IMR-90 (cell line): Measurements from ENCODE around the gene CCR5AS.

Experiments
- ATAC-seq: fragments of 200-7000 bp; cut with Tn5 transposase; 2 replicates; pipeline ENCODE4 v1.9.1; 2020; ENCODE audit warnings: low read depth, mild to moderate bottlenecking, moderate library complexity
- BruUV-seq: library from RNA; stranded (reverse); fragments of 400-500 nt; replicated peaks from 2 replicates; lab custom pipeline; 2021; lab: Mats Ljungman, UMichigan
- CTCF ChIA-PET: fragments of 300-600 bp; formaldehyde crosslinking; extraction: SDS; loops from one replicate; lab custom pipeline; 2021; ENCODE audit warnings: antibody characterized with exemption; lab: Yijun Ruan, JAX
- POLR2A ChIA-PET: fragments of 300-600 bp; sonication (Branson Sonifier 250); formaldehyde crosslinking; loops from one replicate; lab custom pipeline; 2022; ENCODE audit warnings: antibody characterized with exemption; ENCODE audit not compliant: unreplicated experiment; lab: Charles Lee
- DNase-seq: peaks from one replicate; pipeline ENCODE4 v3.0.0; 2013
- H2AFZ ChIP-seq: replicated peaks from 2 replicates; pipeline ENCODE3; 2013; ENCODE audit warnings: low read length, mild to moderate bottlenecking; ENCODE audit not compliant: poor library complexity
- H2AK5ac ChIP-seq: 2 replicates; pipeline ENCODE4 v1.6.1; 2013; ENCODE audit warnings: low read depth, low read length, inconsistent platforms
- H2AK9ac ChIP-seq: replicated peaks from 2 replicates; pipeline ENCODE3; 2013; ENCODE audit warnings: mild to moderate bottlenecking, low read depth, low read length, moderate library complexity; ENCODE audit not compliant: poor library complexity
- H2BK120ac ChIP-seq: 2 replicates; pipeline ENCODE4 v1.6.1; 2013; ENCODE audit warnings: low read depth, low read length, inconsistent platforms
- H2BK15ac ChIP-seq: 3 replicates; pipeline ENCODE4 v1.6.1; 2013; ENCODE audit warnings: low read depth, low read length, inconsistent platforms
- H2BK20ac ChIP-seq: 2 replicates; pipeline ENCODE4 v1.6.1; 2013; ENCODE audit warnings: low read depth, mild to moderate bottlenecking, inconsistent platforms, low read length, moderate library complexity
- H2BK5ac ChIP-seq: 2 replicates; pipeline ENCODE4 v1.6.1; 2013; ENCODE audit warnings: mild to moderate bottlenecking, low read depth, low read length, inconsistent platforms; ENCODE audit not compliant: poor library complexity, severe bottlenecking
- H3K14ac ChIP-seq: replicated peaks from 2 replicates; pipeline ENCODE4 v1.6.1; 2013; ENCODE audit warnings: low read depth, low read length, inconsistent platforms
- H3K18ac ChIP-seq: 2 replicates; pipeline ENCODE4 v1.6.1; 2013; ENCODE audit warnings: low read depth, low read length, control low read depth
- H3K23ac ChIP-seq: 2 replicates; pipeline ENCODE4 v1.6.1; 2013; ENCODE audit warnings: low read depth, low read length, inconsistent platforms
- H3K27ac ChIP-seq: 2 replicates; pipeline ENCODE4 v1.5.1; 2013; ENCODE audit warnings: mild to moderate bottlenecking, control low read depth, low read length; ENCODE audit not compliant: insufficient read depth
- H3K27me3 ChIP-seq: 2 replicates; pipeline ENCODE4 v1.6.1; 2013; ENCODE audit warnings: low read length; ENCODE audit not compliant: control insufficient read depth, insufficient read depth
- H3K36me3 ChIP-seq: 2 replicates; pipeline ENCODE4 v1.6.1; 2013; ENCODE audit warnings: low read length, mixed read lengths; ENCODE audit not compliant: control insufficient read depth, insufficient read depth
- H3K4ac ChIP-seq: 2 replicates; pipeline ENCODE4 v1.6.1; 2013; ENCODE audit warnings: low read depth, low read length, inconsistent platforms
- H3K4me1 ChIP-seq: 2 replicates; pipeline ENCODE4 v1.6.1; 2013; ENCODE audit warnings: low read length, mixed read lengths; ENCODE audit not compliant: control insufficient read depth, insufficient read depth
- H3K4me2 ChIP-seq: 2 replicates; pipeline ENCODE4 v1.6.1; 2013; ENCODE audit warnings: low read depth, mild to moderate bottlenecking, control low read depth, low read length, moderate library complexity
- H3K4me3 ChIP-seq: 2 replicates; pipeline ENCODE4 v1.5.1; 2013; ENCODE audit warnings: low read depth, mild to moderate bottlenecking, control low read depth, low read length, moderate library complexity; ENCODE audit not compliant: insufficient read depth
- H3K56ac ChIP-seq: 2 replicates; pipeline ENCODE4 v1.6.1; 2013; ENCODE audit warnings: low read length, inconsistent platforms; ENCODE audit not compliant: insufficient read depth; ENCODE audit errors: extremely low read depth
- H3K79me1 ChIP-seq, 2 experiments: 2 replicates each; pipeline ENCODE4 v1.6.1; 2013; ENCODE audit warnings: low read length in 2 of 2, inconsistent platforms in 1 of 2, low read depth in 1 of 2
- H3K9ac ChIP-seq: 2 replicates; pipeline ENCODE4 v1.6.1; 2013; ENCODE audit warnings: low read depth, low read length, control low read depth
- H3K9me1 ChIP-seq: 2 replicates; pipeline ENCODE4 v1.6.1; 2013; ENCODE audit warnings: low read length, inconsistent platforms; ENCODE audit not compliant: insufficient read depth
- H3K9me3 ChIP-seq: 2 replicates; pipeline ENCODE4 v1.6.1; 2013; ENCODE audit warnings: low read length; ENCODE audit not compliant: control insufficient read depth, insufficient read depth
- H4K20me1 ChIP-seq: 2 replicates; pipeline ENCODE4 v1.6.1; 2013; ENCODE audit warnings: low read length, inconsistent platforms; ENCODE audit not compliant: insufficient read depth
- H4K5ac ChIP-seq: 2 replicates; pipeline ENCODE4 v1.6.1; 2013; ENCODE audit warnings: mild to moderate bottlenecking, low read depth, low read length, control low read depth
- H4K8ac ChIP-seq, 2 experiments: 2 replicates each; pipeline ENCODE4 v1.6.1; 2013; ENCODE audit warnings: low read depth in 2 of 2, low read length in 2 of 2, control low read depth in 1 of 2, inconsistent platforms in 1 of 2
- H4K91ac ChIP-seq: 2 replicates; pipeline ENCODE4 v1.6.1; 2013; ENCODE audit warnings: low read depth, low read length, inconsistent platforms; ENCODE audit not compliant: insufficient read depth
- BHLHE40 ChIP-seq: fragments of 150-350 bp; IDR thresholded peaks from 2 replicates; pipeline ENCODE4 v1.6.1; 2016; ENCODE audit warnings: mild to moderate bottlenecking, low read depth, low read length
- FOS ChIP-seq: fragments of 150-350 bp; IDR thresholded peaks from 2 replicates; pipeline ENCODE4 v1.6.1; 2016; ENCODE audit warnings: low read depth, low read length
- MAFK ChIP-seq: IDR thresholded peaks from 2 replicates; pipeline ENCODE4 v1.6.1; 2012; ENCODE audit warnings: low read depth, low read length, improper control_type of control experiment
- POLR2A ChIP-seq: IDR thresholded peaks from 2 replicates; pipeline ENCODE4 v1.6.1; 2012; ENCODE audit warnings: mild to moderate bottlenecking, low read depth, low read length
- RCOR1 ChIP-seq: IDR thresholded peaks from 2 replicates; pipeline ENCODE4 v1.6.1; 2012; ENCODE audit warnings: mild to moderate bottlenecking, low read length, improper control_type of control experiment; ENCODE audit not compliant: insufficient replicate concordance
- RFX5 ChIP-seq: IDR thresholded peaks from 2 replicates; pipeline ENCODE4 v1.8.0; 2012; ENCODE audit warnings: low read depth, mild to moderate bottlenecking, low read length, moderate library complexity
- SMC3 ChIP-seq: fragments of 150-350 bp; IDR thresholded peaks from 2 replicates; pipeline ENCODE4 v1.6.1; 2016; ENCODE audit warnings: low read depth, mild to moderate bottlenecking, antibody characterized with exemption, low read length, moderate library complexity
- WGBS, 2 experiments: methylation state at CpG; one replicate each; pipeline versions ENCODE4 v1.1.5 to v1.1.7; 2013; ENCODE audit warnings: missing lambda C conversion rate in 2 of 2; ENCODE audit not compliant: insufficient read length in 1 of 2; ENCODE audit errors: extremely low coverage in 2 of 2; 5-methylcytosine and 5-hydroxymethylcytosine counted together
- dilution Hi-C: fragments of 300-500 bp; cut with HindIII; formaldehyde crosslinking; loops from one replicate; pipeline ENCODE4 v1.14.3; 2018; ENCODE audit warnings: low sequenced_read_pairs; ENCODE audit not compliant: unreplicated experiment
- in situ Hi-C: fragments of 300-500 bp; cut with MboI; formaldehyde crosslinking; loops from 3 replicates; pipeline ENCODE4 v1.14.3; 2019; ENCODE audit warnings: low sequenced_read_pairs, inconsistent platforms, mixed read lengths
- intact Hi-C: fragments of 100-400 bp; cut with micrococcal nuclease; formaldehyde crosslinking; loops from 2 replicates; pipeline ENCODE4 v1.10.0; 2022
- TF ChIP-seq, protein P1 (sequence below): fragments of 150-350 bp; IDR thresholded peaks from 2 replicates; pipeline ENCODE4 v1.6.1; 2016; ENCODE audit warnings: low read depth, mild to moderate bottlenecking, low read length, moderate library complexity, borderline replicate concordance
- TF ChIP-seq, protein P2 (sequence below): conservative IDR thresholded peaks from 2 replicates; pipeline ENCODE4 v1.5.1; 2012; ENCODE audit warnings: mild to moderate bottlenecking, low read depth, low read length, improper control_type of control experiment

CCR5AS gene

DNA sequence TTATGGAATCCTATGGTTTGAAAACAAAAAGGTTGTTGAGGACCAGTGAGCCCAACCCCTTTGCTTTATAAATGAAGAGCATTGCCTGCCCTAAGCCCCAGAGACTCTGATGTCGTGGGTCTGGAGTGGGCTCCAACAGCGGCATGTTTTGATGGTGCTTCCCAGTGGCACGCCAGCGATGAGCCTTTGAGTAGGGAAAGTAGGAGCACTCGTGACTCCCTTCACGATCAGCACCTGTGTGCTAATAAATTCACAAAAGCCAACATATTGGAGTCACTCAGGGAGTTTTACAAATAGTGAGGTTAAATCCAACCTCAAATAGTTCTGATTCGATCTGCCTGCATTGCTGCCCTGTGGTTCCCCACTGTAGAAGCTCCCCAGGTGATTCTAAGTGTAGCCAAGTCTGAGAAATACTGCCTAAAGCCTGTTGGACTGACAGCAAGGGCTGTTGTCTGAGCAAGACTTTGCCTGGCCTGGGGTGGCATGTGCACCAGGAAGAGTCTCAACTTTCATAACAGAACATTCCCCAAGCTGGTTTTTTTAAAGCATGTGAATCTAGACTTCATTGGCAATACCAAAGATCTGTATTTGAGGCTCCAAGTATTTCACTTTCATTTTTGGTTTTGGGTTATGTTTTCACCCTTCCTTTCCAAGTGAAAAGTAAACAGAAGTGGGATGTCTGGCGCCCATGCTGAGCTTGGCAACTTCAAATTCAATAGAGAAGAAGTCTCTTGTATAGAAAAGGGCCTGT lies 26.2 kb downstream of the CCR5AS start:
- no peak overlapping the region for H2BK15ac ChIP-seq
- TF ChIP-seq POLR2A (no peak), RFX5 (no peak), RCOR1 (no peak), MAFK (no peak), BHLHE40 (no peak), FOS (no peak), SMC3 (no peak)
- TF ChIP-seq, protein P1, sequence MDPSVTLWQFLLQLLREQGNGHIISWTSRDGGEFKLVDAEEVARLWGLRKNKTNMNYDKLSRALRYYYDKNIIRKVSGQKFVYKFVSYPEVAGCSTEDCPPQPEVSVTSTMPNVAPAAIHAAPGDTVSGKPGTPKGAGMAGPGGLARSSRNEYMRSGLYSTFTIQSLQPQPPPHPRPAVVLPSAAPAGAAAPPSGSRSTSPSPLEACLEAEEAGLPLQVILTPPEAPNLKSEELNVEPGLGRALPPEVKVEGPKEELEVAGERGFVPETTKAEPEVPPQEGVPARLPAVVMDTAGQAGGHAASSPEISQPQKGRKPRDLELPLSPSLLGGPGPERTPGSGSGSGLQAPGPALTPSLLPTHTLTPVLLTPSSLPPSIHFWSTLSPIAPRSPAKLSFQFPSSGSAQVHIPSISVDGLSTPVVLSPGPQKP = no peak
- TF ChIP-seq, protein P2, sequence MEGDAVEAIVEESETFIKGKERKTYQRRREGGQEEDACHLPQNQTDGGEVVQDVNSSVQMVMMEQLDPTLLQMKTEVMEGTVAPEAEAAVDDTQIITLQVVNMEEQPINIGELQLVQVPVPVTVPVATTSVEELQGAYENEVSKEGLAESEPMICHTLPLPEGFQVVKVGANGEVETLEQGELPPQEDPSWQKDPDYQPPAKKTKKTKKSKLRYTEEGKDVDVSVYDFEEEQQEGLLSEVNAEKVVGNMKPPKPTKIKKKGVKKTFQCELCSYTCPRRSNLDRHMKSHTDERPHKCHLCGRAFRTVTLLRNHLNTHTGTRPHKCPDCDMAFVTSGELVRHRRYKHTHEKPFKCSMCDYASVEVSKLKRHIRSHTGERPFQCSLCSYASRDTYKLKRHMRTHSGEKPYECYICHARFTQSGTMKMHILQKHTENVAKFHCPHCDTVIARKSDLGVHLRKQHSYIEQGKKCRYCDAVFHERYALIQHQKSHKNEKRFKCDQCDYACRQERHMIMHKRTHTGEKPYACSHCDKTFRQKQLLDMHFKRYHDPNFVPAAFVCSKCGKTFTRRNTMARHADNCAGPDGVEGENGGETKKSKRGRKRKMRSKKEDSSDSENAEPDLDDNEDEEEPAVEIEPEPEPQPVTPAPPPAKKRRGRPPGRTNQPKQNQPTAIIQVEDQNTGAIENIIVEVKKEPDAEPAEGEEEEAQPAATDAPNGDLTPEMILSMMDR = no peak
- no peaks in the 10 kb centered on the region for H4K20me1 ChIP-seq
- H2AK9ac ChIP-seq = no peak overlapping the region
- no peaks in the 10 kb centered on the region for H3K9me3 ChIP-seq
- CTCF ChIA-PET = no interaction called here
- H2AK5ac ChIP-seq = no peak overlapping the region
- H3K27me3 ChIP-seq = peaks cover 43% of the 10 kb centered on the region
- H2BK5ac ChIP-seq = no peak overlapping the region
- no peak overlapping the region for H3K4ac ChIP-seq
- no peak overlapping the region for H3K27ac ChIP-seq
- WGBS, 2 experiments = no CpG with 5 or more reads among the region's 8 CpGs
- no peak overlapping the region for H3K14ac ChIP-seq
- H3K18ac ChIP-seq = no peak overlapping the region
- no peak for DNase-seq
- no peak overlapping the region for H3K56ac ChIP-seq
- H3K79me1 ChIP-seq = no peaks in the 10 kb centered on the region
- peak overlapping the region; percentile 72 for H3K4me2 ChIP-seq
- POLR2A ChIA-PET = no interaction called here
- no peak overlapping the region for H2BK120ac ChIP-seq
- no peak overlapping the region for H3K23ac ChIP-seq
- no peak overlapping the region for H2BK20ac ChIP-seq
- intact Hi-C loops = no loop called here
- no peak overlapping the region for H4K5ac ChIP-seq
- no peaks in the 10 kb centered on the region for H3K9me1 ChIP-seq
- dilution Hi-C loops = no loop called here
- H3K9ac ChIP-seq = no peak overlapping the region
- no peak overlapping the region for H3K4me3 ChIP-seq
- in situ Hi-C loops = no loop called here
- no peaks in the 10 kb centered on the region for H3K4me1 ChIP-seq
- H4K91ac ChIP-seq = no peak overlapping the region
- no peak overlapping the region for H4K8ac ChIP-seq
- no TSS peak for BruUV-seq
- no peaks in the 10 kb centered on the region for H3K36me3 ChIP-seq
- H2AFZ ChIP-seq = no peak overlapping the region
- ATAC-seq = peak; percentile 40; the same call in 1 of the 2 replicates
